PFSK-1 (cell line): ENCODE measurements around the gene FANCC.

Experiments
- FOXP2 ChIP-seq: optimal IDR thresholded peaks from 2 replicates; pipeline ENCODE3; 2011; ENCODE audit warnings: borderline replicate concordance, control low read depth, inconsistent platforms; ENCODE audit not compliant: insufficient read depth; ENCODE audit errors: extremely low read length, extremely low read depth
- POLR2AphosphoS5 ChIP-seq: IDR thresholded peaks from 2 replicates; pipeline ENCODE4 v1.6.1; 2012; ENCODE audit warnings: low read depth, mild to moderate bottlenecking, control low read depth, low read length, moderate library complexity
- REST ChIP-seq, 2 experiments: IDR thresholded peaks; 2 replicates each; pipeline versions ENCODE4 v1.6.1 to v1.8.0; 2011 to 2012; ENCODE audit warnings: low read depth in 2 of 2, low read length in 2 of 2, control low read depth in 1 of 2, inconsistent platforms in 1 of 2, mild to moderate bottlenecking in 1 of 2, moderate library complexity in 1 of 2; ENCODE audit not compliant: insufficient read depth in 1 of 2
- SIN3A ChIP-seq: IDR thresholded peaks from 2 replicates; pipeline ENCODE4 v1.6.1; 2012; ENCODE audit warnings: mild to moderate bottlenecking, low read length, moderate library complexity, borderline replicate concordance; ENCODE audit not compliant: insufficient read depth
- TAF1 ChIP-seq: IDR thresholded peaks from 2 replicates; pipeline ENCODE4 v1.6.1; 2012; ENCODE audit warnings: low read length, control low read depth, borderline replicate concordance; ENCODE audit not compliant: insufficient read depth

FANCC gene

GRCh38 chr9:95131023-95131943 is 186.2 kb downstream of the FANCC start:
- TF ChIP-seq POLR2AphosphoS5 (no peak), FOXP2 (no peak), REST (IDR thresholded peaks at IDR 0.05; ENCODE audit: insufficient read depth in 1 of 2, low read depth in 2 of 2, low read length in 2 of 2) (no peak), SIN3A (no peak), TAF1 (no peak)

GRCh38 chr9:95130484-95130883 is 187.0 kb downstream of the FANCC start:
- TF ChIP-seq TAF1 (no peak), POLR2AphosphoS5 (no peak), FOXP2 (no peak), REST (IDR thresholded peaks at IDR 0.05; ENCODE audit: insufficient read depth in 1 of 2, low read depth in 2 of 2, low read length in 2 of 2) (no peak), SIN3A (no peak)

GRCh38 chr9:95129476-95130291 is 187.8 kb downstream of the FANCC start:
- no peak for TF ChIP-seq POLR2AphosphoS5
- no peak for TF ChIP-seq SIN3A
- no peak for TF ChIP-seq REST (IDR thresholded peaks at IDR 0.05; ENCODE audit: insufficient read depth in 1 of 2, low read depth in 2 of 2, low read length in 2 of 2)
- TF ChIP-seq TAF1: no peak
- no peak for TF ChIP-seq FOXP2

- TF ChIP-seq POLR2AphosphoS5 (no peak), FOXP2 (no peak)
Measured at GRCh38 chr9:95128177-95128524, 189.4 kb downstream of the FANCC start.

GRCh38 chr9:95127249-95128176 is 190.0 kb downstream of the FANCC start:
- no peak for TF ChIP-seq REST (IDR thresholded peaks at IDR 0.05; ENCODE audit: insufficient read depth in 1 of 2, low read depth in 2 of 2, low read length in 2 of 2)
- TF ChIP-seq SIN3A: no peak
- TF ChIP-seq TAF1: no peak
- TF ChIP-seq POLR2AphosphoS5: no peak
- no peak for TF ChIP-seq FOXP2
